HFF-Myc (cell line): ENCODE data around the gene BNC2.
A peak's percentile ranks its signal among the peaks of the same experiment; 100 is the strongest.

Experiments used
- DNase-seq: peaks from one replicate; pipeline ENCODE4 v3.0.0-alpha.2; 2011; ENCODE audit warnings: low read depth; ENCODE audit errors: extremely low read depth
- H3K4me3 ChIP-seq: replicated peaks from 2 replicates; pipeline ENCODE4 v1.5.1; 2011; ENCODE audit warnings: low read depth, mild to moderate bottlenecking, control low read depth, low read length
- TF ChIP-seq, protein P1 (sequence below): IDR thresholded peaks from 2 replicates; pipeline ENCODE4 v1.5.1; 2012; ENCODE audit warnings: mild to moderate bottlenecking, low read depth, low read length, control low read depth; ENCODE audit errors: missing control alignments

BNC2 gene

DNA sequence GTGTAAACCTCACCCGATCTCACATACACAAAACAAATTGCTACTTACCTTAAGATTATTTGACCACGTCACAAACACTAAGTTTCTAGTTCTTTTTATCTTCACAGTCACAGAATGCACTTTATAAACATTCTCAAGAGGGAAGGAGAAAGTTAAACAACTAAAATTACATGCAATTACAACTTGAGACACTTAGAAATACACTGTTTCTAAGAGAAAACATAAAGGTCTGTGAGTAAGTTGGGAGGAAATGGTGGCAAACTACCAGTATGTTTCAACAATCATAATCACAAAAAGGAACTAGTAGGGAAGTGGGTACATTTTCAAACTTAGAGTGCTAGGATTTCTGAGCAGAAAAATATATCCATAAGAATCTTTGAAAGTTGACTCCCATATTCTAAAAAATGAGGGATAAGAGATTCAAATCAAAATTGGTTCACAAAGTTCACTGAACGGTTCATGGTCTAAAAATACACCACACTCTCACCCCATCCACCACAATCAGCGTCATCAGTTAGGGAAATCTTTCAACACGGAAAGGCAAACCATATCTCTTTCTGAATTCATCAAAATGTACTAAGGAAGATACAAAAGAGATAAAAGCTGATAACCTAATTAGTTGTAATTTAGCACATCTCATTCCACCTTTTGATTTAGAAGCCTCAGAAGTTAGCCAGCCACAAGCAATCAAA, 182.6 kb downstream of the BNC2 start:
- H3K4me3 ChIP-seq = no peak overlapping the region
- DNase-seq = no peak
- TF ChIP-seq, protein P1, sequence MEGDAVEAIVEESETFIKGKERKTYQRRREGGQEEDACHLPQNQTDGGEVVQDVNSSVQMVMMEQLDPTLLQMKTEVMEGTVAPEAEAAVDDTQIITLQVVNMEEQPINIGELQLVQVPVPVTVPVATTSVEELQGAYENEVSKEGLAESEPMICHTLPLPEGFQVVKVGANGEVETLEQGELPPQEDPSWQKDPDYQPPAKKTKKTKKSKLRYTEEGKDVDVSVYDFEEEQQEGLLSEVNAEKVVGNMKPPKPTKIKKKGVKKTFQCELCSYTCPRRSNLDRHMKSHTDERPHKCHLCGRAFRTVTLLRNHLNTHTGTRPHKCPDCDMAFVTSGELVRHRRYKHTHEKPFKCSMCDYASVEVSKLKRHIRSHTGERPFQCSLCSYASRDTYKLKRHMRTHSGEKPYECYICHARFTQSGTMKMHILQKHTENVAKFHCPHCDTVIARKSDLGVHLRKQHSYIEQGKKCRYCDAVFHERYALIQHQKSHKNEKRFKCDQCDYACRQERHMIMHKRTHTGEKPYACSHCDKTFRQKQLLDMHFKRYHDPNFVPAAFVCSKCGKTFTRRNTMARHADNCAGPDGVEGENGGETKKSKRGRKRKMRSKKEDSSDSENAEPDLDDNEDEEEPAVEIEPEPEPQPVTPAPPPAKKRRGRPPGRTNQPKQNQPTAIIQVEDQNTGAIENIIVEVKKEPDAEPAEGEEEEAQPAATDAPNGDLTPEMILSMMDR = no peak

DNA sequence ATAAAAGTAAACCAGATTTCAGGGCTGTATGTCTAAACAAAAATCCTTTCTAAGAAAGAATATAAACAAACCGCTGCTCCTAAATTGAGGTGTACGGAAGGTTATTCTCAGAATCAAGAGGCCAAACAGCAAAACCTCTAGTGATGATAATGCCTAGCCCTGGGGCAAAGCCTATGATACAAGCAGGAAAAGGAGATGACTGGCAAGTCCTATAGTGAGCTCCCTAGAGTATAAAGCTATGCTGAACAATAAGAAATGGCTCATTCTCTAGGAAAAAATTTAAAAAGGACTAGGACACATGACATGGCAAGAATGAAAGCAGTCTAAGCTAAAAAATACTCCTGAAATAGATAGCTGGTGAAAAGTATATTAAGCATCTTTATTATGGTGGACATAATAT, 187.1 kb downstream of the BNC2 start:
- no peak for DNase-seq
- no peak overlapping the region for H3K4me3 ChIP-seq
- TF ChIP-seq, protein P1 = no peak

DNA sequence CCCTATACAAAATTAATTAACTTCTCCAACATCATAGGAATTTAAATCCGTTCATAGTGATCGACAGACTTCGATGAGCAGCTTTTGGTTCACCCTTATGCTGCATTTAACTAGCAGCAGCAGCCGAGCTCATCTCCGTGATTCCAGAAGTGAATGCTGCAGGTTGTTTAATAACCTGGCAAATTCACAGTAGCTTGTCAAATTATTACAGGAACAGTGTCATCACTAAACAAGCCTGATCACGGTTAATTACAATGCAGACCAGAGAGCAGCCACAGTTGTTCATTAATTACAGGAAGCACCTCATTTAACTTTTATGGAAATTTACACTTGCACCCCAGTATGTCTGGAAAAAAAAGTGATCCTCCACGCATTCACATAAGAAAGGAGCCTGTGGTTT, 188.2 kb downstream of the BNC2 start:
- TF ChIP-seq, protein P1 = no peak
- H3K4me3 ChIP-seq = no peak overlapping the region
- DNase-seq = no peak

DNA sequence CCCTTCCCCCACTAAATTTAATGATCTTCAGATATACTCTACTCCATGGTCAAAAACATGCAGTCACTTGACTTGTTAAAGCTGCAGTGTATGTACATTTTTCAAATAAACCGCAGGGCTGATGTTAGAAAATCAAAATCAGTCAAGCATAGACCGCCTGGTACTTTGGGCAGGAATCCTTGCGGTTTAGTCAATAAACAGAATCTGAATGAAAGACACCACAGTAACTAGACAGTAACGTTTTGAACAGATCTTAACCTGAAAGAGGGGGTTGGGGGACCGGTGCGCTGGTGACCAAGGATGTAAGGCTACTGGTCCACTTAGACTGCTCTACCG, 188.8 kb downstream of the BNC2 start:
- H3K4me3 ChIP-seq = no peak overlapping the region
- TF ChIP-seq, protein P1 = no peak
- no peak for DNase-seq

DNA sequence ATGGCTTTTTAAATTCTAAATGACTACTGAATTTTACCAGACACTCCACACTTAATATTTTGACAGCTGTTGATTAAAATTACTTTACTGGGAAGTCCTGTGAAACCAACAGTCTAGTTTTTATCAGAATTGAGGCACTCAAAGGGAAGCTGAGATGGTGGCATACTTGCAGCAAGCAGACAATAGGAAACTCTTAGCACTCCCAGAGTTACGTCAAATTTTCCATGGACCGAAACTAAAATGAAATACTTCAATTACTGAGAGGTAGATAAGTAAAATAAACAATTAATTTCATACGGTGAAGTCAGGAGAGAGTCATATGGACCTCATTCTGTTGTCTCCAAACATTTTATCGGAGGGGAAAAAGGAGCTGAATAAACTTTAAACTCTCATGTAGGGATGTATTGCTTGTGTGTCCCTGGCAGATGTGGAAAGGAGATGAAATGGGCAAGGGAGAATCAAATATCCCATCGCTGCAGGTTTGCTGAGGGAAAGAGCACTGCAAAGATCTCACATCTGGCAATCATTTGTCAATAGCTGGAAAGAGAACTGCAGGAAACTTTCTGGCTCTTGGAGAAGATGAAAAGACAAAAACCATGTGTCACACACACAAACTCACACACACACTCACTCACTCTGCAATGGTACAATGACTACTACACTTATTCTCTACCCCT, 189.4 kb downstream of the BNC2 start:
- TF ChIP-seq, protein P1 = no peak
- H3K4me3 ChIP-seq = no peak overlapping the region
- peak; percentile 94 for DNase-seq

DNA sequence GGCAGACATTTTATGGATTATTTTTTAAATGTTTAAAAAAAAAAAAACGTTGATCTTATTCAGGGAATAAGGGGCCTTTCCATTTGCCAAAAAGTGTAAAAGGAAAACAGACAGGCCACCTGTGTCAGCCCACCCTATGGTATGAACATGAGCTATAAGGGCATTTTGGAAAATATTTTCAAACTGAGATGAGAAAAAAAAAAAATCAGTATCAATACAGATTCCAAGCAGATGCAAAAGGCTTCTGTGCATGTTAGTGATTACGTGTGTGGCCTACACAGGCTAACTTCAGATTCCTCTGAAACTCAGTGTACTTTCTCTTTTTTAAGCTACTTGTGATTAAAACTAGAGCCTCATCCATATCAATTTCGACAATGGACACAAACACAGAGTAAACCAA, 189.9 kb downstream of the BNC2 start:
- DNase-seq = no peak
- no peak overlapping the region for H3K4me3 ChIP-seq
- TF ChIP-seq, protein P1 = no peak
